SK-N-DZ (cell line): ENCODE results near the gene TMEM117.

Experiments used
- DNase-seq: peaks from one replicate; pipeline ENCODE4 v3.0.0-alpha.2; 2015; ENCODE audit warnings: low spot score

Gene TMEM117

GRCh38 chr12:43957732-43958372 lies 122.0 kb downstream of the TMEM117 start:
- DNase-seq = peak; percentile 45

DNA sequence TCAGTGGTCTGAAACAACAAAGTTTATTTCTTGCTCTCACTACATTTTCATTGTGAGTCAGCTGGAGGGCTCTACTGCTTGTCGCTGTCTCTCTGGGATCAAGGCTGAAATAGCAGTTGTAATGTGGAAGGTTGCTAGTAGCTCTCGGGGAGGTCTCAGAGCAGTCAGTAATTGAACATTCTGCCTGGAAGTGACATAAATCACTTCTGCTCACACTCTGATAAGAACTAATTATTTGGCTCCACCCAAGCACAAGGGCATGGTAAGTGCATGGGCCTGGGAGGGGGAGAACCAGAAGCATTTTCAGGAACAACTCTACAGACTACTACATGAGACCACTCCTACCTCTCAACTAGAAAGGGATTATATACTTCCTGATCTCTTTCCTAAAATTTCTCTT lies 128.2 kb downstream of the TMEM117 start:
- peak; percentile 62 for DNase-seq

DNA sequence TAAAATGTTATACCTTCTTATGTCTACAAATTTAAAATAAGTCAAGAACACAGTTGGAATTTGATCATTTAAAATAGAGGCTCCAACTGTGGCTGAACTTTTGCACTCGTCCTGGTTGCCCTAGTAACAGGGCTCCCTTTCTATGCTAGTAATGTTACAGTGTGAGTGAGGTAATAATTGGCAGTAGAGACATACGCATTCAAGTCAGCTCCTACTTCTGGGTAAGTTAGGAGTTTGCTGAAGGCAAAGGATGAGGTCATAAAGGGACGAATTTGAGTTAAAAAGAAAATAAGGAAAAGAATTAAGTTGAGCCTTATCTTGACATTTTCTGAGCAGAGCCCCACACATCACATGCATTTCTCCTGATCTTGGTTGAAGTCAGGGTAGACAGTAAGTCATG lies 129.1 kb downstream of the TMEM117 start:
- no peak for DNase-seq

- DNase-seq = no peak
These were observed 130.0 kb downstream of the TMEM117 start for GRCh38 chr12:43965899-43966298.

DNA sequence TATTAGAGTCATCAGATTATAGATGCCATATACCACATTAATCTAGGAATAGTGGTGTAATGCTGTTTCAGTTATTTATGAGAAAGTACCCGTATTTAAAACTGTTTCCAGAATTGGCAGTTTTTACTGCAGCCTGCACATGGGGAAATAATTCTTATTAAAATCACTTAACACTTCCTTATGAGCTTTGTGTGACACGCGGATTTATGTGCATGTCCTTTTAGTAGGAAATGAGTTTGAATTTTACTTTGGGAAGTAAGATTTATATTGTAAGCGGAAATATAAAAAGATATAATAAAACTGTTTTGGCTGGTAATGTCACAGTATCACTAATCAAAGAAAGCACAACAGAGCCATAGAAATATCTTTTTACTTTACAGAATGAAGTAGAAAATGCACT lies 132.9 kb downstream of the TMEM117 start:
- no peak for DNase-seq

GRCh38 chr12:43969882-43970281 lies 134.0 kb downstream of the TMEM117 start:
- DNase-seq = no peak

GRCh38 chr12:43973385-43973784 lies 137.5 kb downstream of the TMEM117 start:
- DNase-seq = no peak

DNA sequence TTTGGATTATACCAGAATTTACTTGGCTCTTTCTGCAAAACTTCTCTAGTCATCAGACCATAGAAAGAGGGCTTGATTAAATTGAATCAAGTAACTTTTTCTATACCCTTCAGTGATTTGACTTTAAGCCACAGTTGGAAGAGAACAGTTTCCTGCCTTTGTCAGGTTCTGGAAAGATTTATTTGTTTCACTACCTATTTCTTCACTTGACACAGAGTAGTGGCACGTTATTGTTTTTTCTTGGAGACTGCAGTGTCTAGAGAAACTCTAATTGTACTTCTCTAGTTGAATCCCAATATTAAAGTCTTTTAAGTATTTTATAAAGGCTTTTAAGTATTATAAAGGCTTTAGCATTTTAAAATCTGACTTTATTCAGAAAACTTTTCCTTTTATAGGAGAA lies 138.1 kb downstream of the TMEM117 start:
- DNase-seq = no peak

- no peak for DNase-seq
These were observed 140.1 kb downstream of the TMEM117 start for GRCh38 chr12:43976027-43976426.

GRCh38 chr12:43978556-43978955 lies 142.7 kb downstream of the TMEM117 start:
- no peak for DNase-seq

DNA sequence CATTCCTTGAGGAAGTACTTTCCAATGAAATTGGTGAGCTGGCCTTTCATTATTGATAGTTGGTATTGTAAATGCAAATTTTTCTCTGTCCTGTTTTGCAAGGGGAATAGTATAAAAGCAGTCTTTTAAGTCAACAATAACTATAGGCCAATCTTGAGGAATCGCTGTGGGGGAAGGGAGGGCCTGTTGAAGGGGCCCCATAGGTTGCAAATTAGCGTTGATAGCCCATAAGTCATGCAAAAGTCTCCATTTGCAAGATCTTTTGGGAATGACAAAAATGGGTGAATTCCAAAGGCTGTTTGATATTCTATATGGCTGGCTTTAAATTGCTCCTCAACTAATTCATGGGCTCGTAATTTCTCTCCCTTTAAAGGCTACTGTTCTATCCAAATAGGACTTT lies 143.6 kb downstream of the TMEM117 start:
- DNase-seq = no peak

DNA sequence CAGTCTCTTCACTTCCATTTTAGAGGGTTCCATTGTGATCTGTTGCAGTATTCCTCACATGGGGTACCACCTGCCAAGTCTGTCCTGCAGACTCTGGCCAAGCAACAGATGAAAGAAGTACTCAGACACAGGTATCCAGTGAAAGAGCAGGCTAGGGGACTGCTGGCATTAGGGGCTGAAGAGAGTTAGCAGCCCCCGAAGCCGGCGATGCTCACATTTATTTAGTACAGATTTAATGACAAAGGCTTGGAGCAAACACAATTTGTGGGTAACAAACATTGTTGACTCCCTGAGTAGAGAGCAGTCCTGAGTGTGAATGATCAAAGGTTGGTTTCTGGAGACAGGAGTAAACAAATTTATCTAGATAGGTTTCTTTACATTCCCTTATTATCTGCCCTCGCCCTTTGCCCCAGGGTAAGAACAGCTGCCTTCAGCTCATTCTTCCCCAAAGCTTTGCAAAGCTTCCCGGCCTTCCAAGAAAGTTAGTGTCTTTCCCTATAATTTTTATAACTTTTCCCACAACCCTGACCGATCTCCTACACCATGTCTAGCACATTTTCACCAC lies 144.8 kb downstream of the TMEM117 start:
- DNase-seq = no peak

GRCh38 chr12:43981726-43982125 lies 145.8 kb downstream of the TMEM117 start:
- DNase-seq = no peak

DNA sequence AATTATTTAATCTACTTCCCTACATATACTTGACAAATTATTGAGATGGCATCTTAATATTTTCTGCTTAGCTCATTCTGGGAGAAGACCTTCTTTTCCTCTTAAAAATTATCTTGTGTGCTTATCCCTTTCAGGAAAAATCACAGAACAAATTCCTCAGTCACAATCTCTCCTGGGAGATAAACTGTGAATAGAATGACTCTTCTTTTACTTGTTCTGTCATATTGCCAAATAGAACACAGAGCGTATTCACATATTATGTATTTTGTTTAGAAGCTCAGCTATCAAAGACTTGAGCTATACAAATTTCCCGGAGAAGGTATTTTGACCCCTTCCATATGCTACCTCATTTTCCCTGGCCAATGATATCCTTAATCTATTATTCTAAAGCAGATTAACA lies 146.7 kb downstream of the TMEM117 start:
- no peak for DNase-seq

GRCh38 chr12:43988838-43989560 lies 153.1 kb downstream of the TMEM117 start:
- no peak for DNase-seq

DNA sequence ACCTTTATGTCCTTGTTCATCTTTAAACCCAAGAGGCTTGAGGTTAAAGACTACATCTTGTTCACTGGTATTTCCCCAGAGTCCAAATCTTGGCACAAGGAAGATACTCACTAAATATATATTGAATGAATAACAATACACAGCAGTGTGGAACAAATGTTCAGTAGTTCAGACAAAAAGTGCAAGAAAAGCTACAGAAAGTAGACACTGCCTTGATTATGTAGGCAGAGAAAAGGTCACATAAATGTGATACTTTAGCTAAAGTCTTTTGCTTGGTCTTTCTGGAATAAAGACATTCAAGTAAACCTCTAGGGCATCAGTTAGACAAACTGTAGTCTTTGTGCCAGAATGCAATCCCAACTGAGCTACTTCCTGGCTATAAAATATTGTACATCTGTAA lies 157.0 kb downstream of the TMEM117 start:
- no peak for DNase-seq

DNA sequence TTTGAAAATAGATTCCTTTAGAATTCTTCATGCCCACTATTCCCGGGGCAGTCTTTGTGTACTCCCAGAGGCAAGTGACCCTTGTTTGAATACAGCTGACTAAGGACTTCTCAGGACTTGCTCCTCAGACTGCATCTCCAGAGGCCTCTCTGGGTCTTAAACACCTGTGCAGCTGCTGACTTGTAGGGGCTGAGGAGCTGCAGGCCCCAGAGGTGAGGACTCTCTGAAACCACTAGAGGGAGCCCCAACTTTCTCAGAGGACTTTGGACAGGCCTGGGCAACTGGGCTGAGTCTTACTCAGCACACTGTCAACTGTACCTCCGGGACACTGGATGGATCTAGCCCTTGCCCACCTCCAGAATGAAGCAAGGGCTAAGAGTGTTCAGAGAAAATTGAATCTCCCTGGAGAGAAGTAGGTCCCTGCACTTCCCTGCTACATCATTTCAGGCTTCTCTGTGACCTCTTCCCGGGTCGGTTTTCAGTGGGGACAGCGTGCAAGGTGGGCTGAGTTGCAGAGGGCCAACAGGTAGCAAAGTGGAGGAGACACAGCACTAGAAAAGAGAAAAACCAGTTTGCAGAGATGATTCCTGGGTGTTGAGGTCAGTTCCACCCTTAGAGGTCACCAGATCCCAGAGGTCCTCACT lies 164.6 kb downstream of the TMEM117 start:
- peak; percentile 70 for DNase-seq

GRCh38 chr12:44002607-44003006 lies 166.7 kb downstream of the TMEM117 start:
- no peak for DNase-seq

GRCh38 chr12:44003721-44004120 lies 167.8 kb downstream of the TMEM117 start:
- no peak for DNase-seq

- peak; percentile 67 for DNase-seq
These were observed 179.6 kb downstream of the TMEM117 start for GRCh38 chr12:44015333-44015941.

- DNase-seq = no peak
These were observed 181.3 kb downstream of the TMEM117 start for GRCh38 chr12:44017216-44017615.

GRCh38 chr12:44019118-44019517 lies 183.2 kb downstream of the TMEM117 start:
- DNase-seq = no peak
